Neural cell (in vitro differentiated cells): ENCODE data around the gene FLVCR1. TPM values are rescaled to one million over a fixed set of nuclear protein-coding genes. Genes with fewer than 3 reads are reported as not detected.

Source experiments
- H2AFZ ChIP-seq: fragments of 200-600, 300-800 bp; sonication (generic), shearing (Covaris generic); 2 replicates; pipeline ENCODE4 v1.6.0; 2014; ENCODE audit warnings: low read depth, mild to moderate bottlenecking, antibody characterized with exemption, low read length, moderate library complexity
- H3F3A ChIP-seq: fragments of 200-600 bp; shearing (Covaris generic); 2 replicates; pipeline ENCODE4 v1.6.1; 2016; ENCODE audit warnings: mild to moderate bottlenecking, moderate library complexity, mixed read lengths, antibody characterized with exemption, low read length; ENCODE audit not compliant: insufficient read depth, poor library complexity, severe bottlenecking
- H3K27ac ChIP-seq: fragments of 200-600, 300-800 bp; sonication (generic), shearing (Covaris generic); 2 replicates; pipeline ENCODE4 v1.5.1; 2014; ENCODE audit warnings: mild to moderate bottlenecking, low read length, moderate library complexity
- H3K27me3 ChIP-seq: fragments of 300-800, 200-600 bp; sonication (generic), shearing (Covaris generic); 2 replicates; pipeline ENCODE4 v1.6.0; 2014; ENCODE audit warnings: mild to moderate bottlenecking, low read depth, low read length, moderate library complexity; ENCODE audit not compliant: insufficient read depth
- H3K36me3 ChIP-seq: fragments of 300-800, 200-600 bp; sonication (generic), shearing (Covaris generic); 2 replicates; pipeline ENCODE4 v1.5.1; 2014; ENCODE audit warnings: mild to moderate bottlenecking, antibody characterized with exemption, low read length, moderate library complexity; ENCODE audit not compliant: insufficient read depth
- H3K4me2 ChIP-seq: fragments of 300-800, 200-600 bp; sonication (generic), shearing (Covaris generic); 2 replicates; pipeline ENCODE4 v1.6.0; 2014; ENCODE audit warnings: mild to moderate bottlenecking, low read length
- H3K4me3 ChIP-seq: fragments of 300-800, 200-600 bp; sonication (generic), shearing (Covaris generic); 2 replicates; pipeline ENCODE4 v1.5.1; 2014; ENCODE audit warnings: mild to moderate bottlenecking, low read length, moderate library complexity
- H3K79me2 ChIP-seq: fragments of 200-600 bp; shearing (Covaris generic); replicated peaks from 2 replicates; pipeline ENCODE4 v1.6.0; 2014; ENCODE audit warnings: mild to moderate bottlenecking, low read length, moderate library complexity; ENCODE audit not compliant: insufficient read depth
- H3K9ac ChIP-seq: fragments of 300-800, 200-600 bp; sonication (generic), shearing (Covaris generic); 2 replicates; pipeline ENCODE4 v1.6.1; 2016; ENCODE audit warnings: mild to moderate bottlenecking, low read length, mixed read lengths
- H3K9me2 ChIP-seq: fragments of 200-600 bp; shearing (Covaris generic); 2 replicates; pipeline ENCODE4 v1.6.1; 2016; ENCODE audit warnings: mild to moderate bottlenecking, low read length, mixed read lengths; ENCODE audit not compliant: insufficient read depth
- H3K9me3 ChIP-seq: fragments of 200-600, 300-800 bp; sonication (generic), shearing (Covaris generic); 2 replicates; pipeline ENCODE4 v1.6.1; 2016; ENCODE audit warnings: mild to moderate bottlenecking, mixed run types, low read length, moderate library complexity, mixed read lengths
- H4K20me1 ChIP-seq: fragments of 200-600 bp; shearing (Covaris generic); 2 replicates; pipeline ENCODE4 v1.6.1; 2016; ENCODE audit warnings: mild to moderate bottlenecking, mixed run types; ENCODE audit not compliant: insufficient read depth
- EP300 ChIP-seq: fragments of 450-650 bp; conservative IDR thresholded peaks from 2 replicates; pipeline ENCODE4 v1.6.1; 2014; ENCODE audit warnings: antibody characterized with exemption, mild to moderate bottlenecking, moderate library complexity; ENCODE audit not compliant: poor library complexity, severe bottlenecking
- EZH2 ChIP-seq: fragments of 200-600, 300-800 bp; shearing (Covaris generic), sonication (generic); IDR thresholded peaks from 2 replicates; pipeline ENCODE4 v1.6.1; 2014; ENCODE audit warnings: antibody characterized with exemption, low read length, borderline replicate concordance, mild to moderate bottlenecking; ENCODE audit not compliant: insufficient read depth, poor library complexity, severe bottlenecking
- MXI1 ChIP-seq: fragments of 450-650 bp; conservative IDR thresholded peaks from 2 replicates; pipeline ENCODE4 v1.6.1; 2014; ENCODE audit warnings: antibody characterized with exemption, mild to moderate bottlenecking; ENCODE audit not compliant: poor library complexity, severe bottlenecking
- POLR2AphosphoS5 ChIP-seq: IDR thresholded peaks from 2 replicates; pipeline ENCODE4 v1.6.1; 2012
- RAD21 ChIP-seq: fragments of 450-650 bp; conservative IDR thresholded peaks from 2 replicates; pipeline ENCODE4 v1.6.1; 2014; ENCODE audit warnings: antibody characterized with exemption, mild to moderate bottlenecking, moderate library complexity
- SMC3 ChIP-seq: fragments of 450-650 bp; conservative IDR thresholded peaks from 2 replicates; pipeline ENCODE4 v1.6.1; 2014; ENCODE audit warnings: antibody characterized with exemption, mild to moderate bottlenecking, moderate library complexity; ENCODE audit not compliant: poor library complexity
- TAF1 ChIP-seq: IDR thresholded peaks from 2 replicates; pipeline ENCODE4 v1.6.1; 2012; ENCODE audit warnings: low read depth
- polyA plus RNA-seq: library from polyadenylated mRNA; depleted of rRNA; stranded (reverse); fragments of >200 nt; gene quantifications from 2 replicates; pipeline ENCODE4 v1.2.3, GENCODE V29; 2014
- TF ChIP-seq, protein P1 (sequence below): IDR thresholded peaks from 2 replicates; pipeline ENCODE4 v1.6.1; 2012; ENCODE audit warnings: borderline replicate concordance
- TF ChIP-seq, protein P2 (sequence below): fragments of 450-650 bp; IDR thresholded peaks from 2 replicates; pipeline ENCODE4 v1.5.1; 2014; ENCODE audit warnings: antibody characterized with exemption, mild to moderate bottlenecking, moderate library complexity; ENCODE audit not compliant: poor library complexity, severe bottlenecking

The FLVCR1 gene
- polyA plus RNA-seq, 1 donor from 2014 or later, result 37.8 TPM

DNA sequence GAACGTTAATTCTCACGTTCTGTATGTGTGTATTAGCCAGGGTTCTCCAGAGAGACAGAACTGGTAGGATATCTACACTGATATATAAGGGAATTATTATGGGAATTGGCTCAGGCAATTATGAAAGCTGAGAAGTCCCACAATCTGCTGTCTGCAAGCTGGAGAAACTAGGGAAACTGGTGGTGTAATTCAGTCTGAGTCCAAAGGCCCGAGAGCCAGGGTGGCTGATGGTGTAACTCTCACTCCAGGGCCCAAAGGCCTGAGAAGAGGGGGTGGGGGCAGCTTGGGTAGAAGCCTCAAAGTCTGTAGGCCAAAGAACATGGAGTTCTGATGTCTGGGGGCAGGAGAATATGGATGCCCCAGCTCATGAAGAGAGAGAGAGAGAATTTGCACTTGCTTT, 79.0 kb downstream of the FLVCR1 start:
- H2AFZ ChIP-seq, result no peak overlapping the region
- no peaks in the 10 kb centered on the region for H3F3A ChIP-seq
- H3K27ac ChIP-seq, result no peak overlapping the region
- H3K79me2 ChIP-seq, result no peaks in the 10 kb centered on the region
- no peak overlapping the region for H3K9ac ChIP-seq
- TF ChIP-seq POLR2AphosphoS5 (no peak), MXI1 (no peak), EZH2 (no peak), EP300 (no peak), RAD21 (no peak), SMC3 (no peak), TAF1 (no peak)
- TF ChIP-seq, protein P1, sequence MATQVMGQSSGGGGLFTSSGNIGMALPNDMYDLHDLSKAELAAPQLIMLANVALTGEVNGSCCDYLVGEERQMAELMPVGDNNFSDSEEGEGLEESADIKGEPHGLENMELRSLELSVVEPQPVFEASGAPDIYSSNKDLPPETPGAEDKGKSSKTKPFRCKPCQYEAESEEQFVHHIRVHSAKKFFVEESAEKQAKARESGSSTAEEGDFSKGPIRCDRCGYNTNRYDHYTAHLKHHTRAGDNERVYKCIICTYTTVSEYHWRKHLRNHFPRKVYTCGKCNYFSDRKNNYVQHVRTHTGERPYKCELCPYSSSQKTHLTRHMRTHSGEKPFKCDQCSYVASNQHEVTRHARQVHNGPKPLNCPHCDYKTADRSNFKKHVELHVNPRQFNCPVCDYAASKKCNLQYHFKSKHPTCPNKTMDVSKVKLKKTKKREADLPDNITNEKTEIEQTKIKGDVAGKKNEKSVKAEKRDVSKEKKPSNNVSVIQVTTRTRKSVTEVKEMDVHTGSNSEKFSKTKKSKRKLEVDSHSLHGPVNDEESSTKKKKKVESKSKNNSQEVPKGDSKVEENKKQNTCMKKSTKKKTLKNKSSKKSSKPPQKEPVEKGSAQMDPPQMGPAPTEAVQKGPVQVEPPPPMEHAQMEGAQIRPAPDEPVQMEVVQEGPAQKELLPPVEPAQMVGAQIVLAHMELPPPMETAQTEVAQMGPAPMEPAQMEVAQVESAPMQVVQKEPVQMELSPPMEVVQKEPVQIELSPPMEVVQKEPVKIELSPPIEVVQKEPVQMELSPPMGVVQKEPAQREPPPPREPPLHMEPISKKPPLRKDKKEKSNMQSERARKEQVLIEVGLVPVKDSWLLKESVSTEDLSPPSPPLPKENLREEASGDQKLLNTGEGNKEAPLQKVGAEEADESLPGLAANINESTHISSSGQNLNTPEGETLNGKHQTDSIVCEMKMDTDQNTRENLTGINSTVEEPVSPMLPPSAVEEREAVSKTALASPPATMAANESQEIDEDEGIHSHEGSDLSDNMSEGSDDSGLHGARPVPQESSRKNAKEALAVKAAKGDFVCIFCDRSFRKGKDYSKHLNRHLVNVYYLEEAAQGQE, result no peak
- TF ChIP-seq, protein P2, sequence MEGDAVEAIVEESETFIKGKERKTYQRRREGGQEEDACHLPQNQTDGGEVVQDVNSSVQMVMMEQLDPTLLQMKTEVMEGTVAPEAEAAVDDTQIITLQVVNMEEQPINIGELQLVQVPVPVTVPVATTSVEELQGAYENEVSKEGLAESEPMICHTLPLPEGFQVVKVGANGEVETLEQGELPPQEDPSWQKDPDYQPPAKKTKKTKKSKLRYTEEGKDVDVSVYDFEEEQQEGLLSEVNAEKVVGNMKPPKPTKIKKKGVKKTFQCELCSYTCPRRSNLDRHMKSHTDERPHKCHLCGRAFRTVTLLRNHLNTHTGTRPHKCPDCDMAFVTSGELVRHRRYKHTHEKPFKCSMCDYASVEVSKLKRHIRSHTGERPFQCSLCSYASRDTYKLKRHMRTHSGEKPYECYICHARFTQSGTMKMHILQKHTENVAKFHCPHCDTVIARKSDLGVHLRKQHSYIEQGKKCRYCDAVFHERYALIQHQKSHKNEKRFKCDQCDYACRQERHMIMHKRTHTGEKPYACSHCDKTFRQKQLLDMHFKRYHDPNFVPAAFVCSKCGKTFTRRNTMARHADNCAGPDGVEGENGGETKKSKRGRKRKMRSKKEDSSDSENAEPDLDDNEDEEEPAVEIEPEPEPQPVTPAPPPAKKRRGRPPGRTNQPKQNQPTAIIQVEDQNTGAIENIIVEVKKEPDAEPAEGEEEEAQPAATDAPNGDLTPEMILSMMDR, result no peak
- no peaks in the 10 kb centered on the region for H3K9me2 ChIP-seq
- H3K4me3 ChIP-seq, result no peak overlapping the region
- H3K4me2 ChIP-seq, result no peak overlapping the region
- no peaks in the 10 kb centered on the region for H4K20me1 ChIP-seq
- peaks cover 6% of the 10 kb centered on the region for H3K9me3 ChIP-seq
- no peaks in the 10 kb centered on the region for H3K27me3 ChIP-seq
- H3K36me3 ChIP-seq, result no peaks in the 10 kb centered on the region

DNA sequence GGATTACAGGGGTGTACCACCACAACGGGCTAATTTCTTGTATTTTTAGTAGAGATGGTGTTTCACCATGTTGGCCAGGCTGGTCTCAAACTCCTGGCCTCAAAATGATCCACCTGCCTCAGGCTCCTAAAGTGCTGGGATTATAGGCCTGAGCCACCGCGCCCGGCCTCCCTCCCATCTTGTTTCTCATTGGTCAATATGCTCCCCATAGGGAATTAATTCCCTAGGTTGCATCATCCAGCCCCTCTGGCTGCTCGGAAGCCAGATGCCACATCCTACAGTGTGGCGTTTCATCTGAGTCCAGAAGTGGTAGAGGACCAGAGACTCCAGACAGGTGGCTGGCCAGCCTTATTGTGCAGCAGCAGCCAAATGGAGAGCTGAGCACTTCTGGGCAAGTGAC, 80.8 kb downstream of the FLVCR1 start:
- no peak overlapping the region for H3K27ac ChIP-seq
- no peaks in the 10 kb centered on the region for H3F3A ChIP-seq
- no peaks in the 10 kb centered on the region for H3K27me3 ChIP-seq

DNA sequence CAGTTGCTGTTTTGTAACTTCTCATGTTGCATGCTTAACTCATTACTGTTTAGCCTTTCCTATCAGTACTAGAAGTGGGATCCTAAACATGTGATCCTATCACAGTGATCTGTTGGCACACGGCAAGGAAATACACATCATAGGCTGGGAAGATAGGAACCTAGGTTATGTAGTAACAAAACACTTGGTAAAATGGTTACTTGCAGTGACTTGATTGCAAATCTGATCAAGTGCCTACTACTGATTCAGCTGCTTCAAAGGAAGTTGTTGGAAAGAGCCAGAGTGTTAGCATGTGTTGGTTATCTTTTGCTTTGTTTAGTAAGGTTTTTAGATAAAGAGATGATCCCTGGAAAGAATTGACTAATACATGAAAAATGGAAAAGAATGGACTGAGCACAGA, 83.4 kb downstream of the FLVCR1 start:
- Histone ChIP-seq H3K36me3 (no peaks in the 10 kb centered on the region), H3K9me3 (peaks cover 6% of the 10 kb centered on the region), H3F3A (no peaks in the 10 kb centered on the region), H3K4me3 (no peak overlapping the region), H4K20me1 (no peaks in the 10 kb centered on the region), H3K79me2 (no peaks in the 10 kb centered on the region), H3K4me2 (no peak overlapping the region), H3K9me2 (no peaks in the 10 kb centered on the region), H2AFZ (no peak overlapping the region), H3K27ac (no peak overlapping the region), H3K9ac (no peak overlapping the region), H3K27me3 (no peaks in the 10 kb centered on the region)
- TF ChIP-seq EZH2 (no peak), TAF1 (no peak), RAD21 (no peak), SMC3 (no peak), EP300 (no peak), POLR2AphosphoS5 (no peak), MXI1 (no peak)
- TF ChIP-seq, protein P1, result no peak

More for the DNA sequence above, 80.8 kb downstream of the FLVCR1 start:
- Histone ChIP-seq H3K4me2 (no peak overlapping the region), H2AFZ (no peak overlapping the region), H3K9me3 (peaks cover 6% of the 10 kb centered on the region), H3K4me3 (no peak overlapping the region), H3K36me3 (no peaks in the 10 kb centered on the region), H4K20me1 (no peaks in the 10 kb centered on the region), H3K9me2 (no peaks in the 10 kb centered on the region), H3K9ac (no peak overlapping the region), H3K79me2 (no peaks in the 10 kb centered on the region)
- no peak for TF ChIP-seq EP300
